ENCODE measurements around the gene UCK2. TPM values are rescaled to one million over a fixed set of nuclear protein-coding genes. Genes with fewer than 3 reads are reported as not detected.

Gene UCK2
- total RNA-seq, 1 donor from 2014 or later, result 8.1 TPM

- ATAC-seq (no peak), DNase-seq (ENCODE audit: low spot score) (no peak)
These were observed 70.2 kb downstream of the UCK2 start for GRCh38 chr1:165897326-165898303.

GRCh38 chr1:165898837-165899236 is 71.4 kb downstream of the UCK2 start:
- ATAC-seq (no peak), DNase-seq (ENCODE audit: low spot score) (no peak)

GRCh38 chr1:165899461-165899941 is 72.1 kb downstream of the UCK2 start:
- DNase-seq (ENCODE audit: low spot score), result no peak
- no peak for ATAC-seq

GRCh38 chr1:165900576-165901380 is 73.4 kb downstream of the UCK2 start:
- no peak for DNase-seq (ENCODE audit: low spot score)
- ATAC-seq, result peak; percentile 41

- DNase-seq (ENCODE audit: low spot score) (no peak), ATAC-seq (no peak)
These were observed 75.2 kb downstream of the UCK2 start for GRCh38 chr1:165902565-165902964.

GRCh38 chr1:165903672-165904071 is 76.3 kb downstream of the UCK2 start:
- no peak for ATAC-seq

GRCh38 chr1:165904948-165905347 is 77.5 kb downstream of the UCK2 start:
- DNase-seq (ENCODE audit: low spot score) (no peak), ATAC-seq (peak; percentile 45)

More at GRCh38 chr1:165903672-165904071, 76.3 kb downstream of the UCK2 start:
- no peak for DNase-seq (ENCODE audit: low spot score)

GRCh38 chr1:165905853-165906252 is 78.4 kb downstream of the UCK2 start:
- DNase-seq (ENCODE audit: low spot score), result no peak
- no peak for ATAC-seq

GRCh38 chr1:165907256-165907857 is 79.9 kb downstream of the UCK2 start:
- no peak for DNase-seq (ENCODE audit: low spot score)
- no peak for ATAC-seq

- ATAC-seq (peak; percentile 91), DNase-seq (ENCODE audit: low spot score) (peak; percentile 91)
These were observed 83.5 kb downstream of the UCK2 start for GRCh38 chr1:165910764-165911421.

GRCh38 chr1:165911609-165912281 is 84.3 kb downstream of the UCK2 start:
- ATAC-seq (peak; percentile 1), DNase-seq (ENCODE audit: low spot score) (no peak)

GRCh38 chr1:165912638-165913037 is 85.2 kb downstream of the UCK2 start:
- ATAC-seq, result no peak
- no peak for DNase-seq (ENCODE audit: low spot score)

GRCh38 chr1:165914136-165914798 is 86.9 kb downstream of the UCK2 start:
- ATAC-seq (peak; percentile 69), DNase-seq (ENCODE audit: low spot score) (peak; percentile 69)

GRCh38 chr1:165915480-165915879 is 88.1 kb downstream of the UCK2 start:
- ATAC-seq (no peak), DNase-seq (ENCODE audit: low spot score) (no peak)

- ATAC-seq, result no peak
- no peak for DNase-seq (ENCODE audit: low spot score)
These were observed 88.5 kb downstream of the UCK2 start for GRCh38 chr1:165915932-165916348.

- DNase-seq (ENCODE audit: low spot score), result no peak
- ATAC-seq, result no peak
These were observed 89.8 kb downstream of the UCK2 start for GRCh38 chr1:165917166-165917565.

- no peak for ATAC-seq
- no peak for DNase-seq (ENCODE audit: low spot score)
These were observed 96.7 kb downstream of the UCK2 start for GRCh38 chr1:165924117-165924516.

- ATAC-seq (no peak), DNase-seq (ENCODE audit: low spot score) (no peak)
These were observed 98.2 kb downstream of the UCK2 start for GRCh38 chr1:165925498-165926079.

- DNase-seq (ENCODE audit: low spot score), result no peak
- ATAC-seq, result no peak
These were observed 99.8 kb downstream of the UCK2 start for GRCh38 chr1:165927169-165927568.
